H1 (cell line): ENCODE results near the gene RASGRP4.

Experiments
- CREB1 ChIP-seq: IDR thresholded peaks from 2 replicates; pipeline ENCODE4 v1.6.1; 2012; ENCODE audit warnings: inconsistent platforms
- CTCF ChIP-seq, 3 experiments: IDR thresholded peaks; 1 replicate in 2 of 3; 2 replicates in 1 of 3; pipeline versions ENCODE4 v1.5.1 to v1.6.1; 2011; ENCODE audit warnings: low read length in 3 of 3, mild to moderate bottlenecking in 3 of 3, inconsistent platforms in 2 of 3, low read depth in 1 of 3, moderate library complexity in 1 of 3; ENCODE audit not compliant: insufficient read depth in 1 of 3; ENCODE audit errors: control extremely low read depth in 1 of 3
- EZH2 ChIP-seq: fragments of 200-600 bp; sonication (generic); IDR thresholded peaks from 2 replicates; pipeline ENCODE4 v1.7.1; 2012; ENCODE audit warnings: low read depth, mild to moderate bottlenecking, moderate library complexity, low read length, inconsistent platforms; ENCODE audit not compliant: severe bottlenecking
- POLR2A ChIP-seq, 2 experiments: IDR thresholded peaks; 1 replicate in 1 of 2; 2 replicates in 1 of 2; pipeline ENCODE4 v1.6.1; 2011; ENCODE audit warnings: low read depth in 2 of 2, low read length in 2 of 2, mild to moderate bottlenecking in 2 of 2; ENCODE audit errors: control extremely low read depth in 1 of 2
- POLR2AphosphoS5 ChIP-seq: IDR thresholded peaks from 2 replicates; pipeline ENCODE4 v1.6.1; 2011; ENCODE audit warnings: low read depth, low read length
- TAF1 ChIP-seq: IDR thresholded peaks from 2 replicates; pipeline ENCODE4 v1.6.1; 2011; ENCODE audit warnings: mild to moderate bottlenecking, low read depth, low read length
- USF2 ChIP-seq: IDR thresholded peaks from 2 replicates; pipeline ENCODE4 v1.6.1; 2011; ENCODE audit warnings: low read length, improper control_type of control experiment

DNA sequence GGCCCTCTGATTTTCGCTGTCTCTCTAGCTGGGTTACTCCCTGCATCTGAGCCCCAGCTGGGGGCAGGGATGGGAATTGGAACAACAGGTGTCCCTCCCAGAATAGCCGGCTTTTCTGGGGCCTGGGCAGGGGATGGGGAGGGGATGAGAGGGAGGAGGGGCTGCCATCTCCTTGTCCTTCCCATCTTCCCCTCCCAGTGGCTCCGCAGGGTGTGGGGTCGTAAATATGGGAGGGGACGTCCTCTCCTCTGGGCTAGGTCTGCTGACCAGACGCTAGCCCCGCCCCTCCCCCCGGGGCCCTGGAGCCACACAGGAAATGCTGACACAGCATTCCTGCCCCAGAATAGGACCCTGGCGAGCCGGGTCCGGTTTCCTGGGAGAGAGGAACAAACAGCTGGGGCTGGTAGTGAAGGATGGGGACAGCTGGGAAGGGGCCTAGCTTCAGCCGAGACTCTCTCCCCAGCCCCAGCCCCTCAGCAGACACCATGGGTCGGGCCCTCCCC, 8.6 kb upstream of the RASGRP4 start:
- TF ChIP-seq TAF1 (peak; percentile 39; the same call in 1 of the 2 replicates), POLR2A (IDR thresholded peaks at IDR 0.05; ENCODE audit: control extremely low read depth in 1 of 2, low read depth in 2 of 2, low read length in 2 of 2) (peak in 1 of 2 experiments; percentile 54; a peak in 1 of 3 replicates), EZH2 (no peak), USF2 (no peak), POLR2AphosphoS5 (no peak), CREB1 (no peak; the same call in 1 of the 2 replicates), CTCF (IDR thresholded peaks at IDR 0.05; ENCODE audit: control extremely low read depth in 1 of 3, insufficient read depth in 1 of 3, low read depth in 1 of 3, low read length in 3 of 3) (no peak)
